Activated effector memory CD4-positive, alpha-beta T cell treated with anti-CD3 and anti-CD28 coated beads, Interleukin-2, amount 50 U/mL, for 16 hours (primary cell): ENCODE results near the gene TRMT61A.
A peak's percentile ranks its signal among the peaks of the same experiment; 100 is the strongest.
"Not testable (repeated sequence)": the region's sequence is repeated elsewhere in the genome, so short reads cannot be mapped to it uniquely, and the experiment has no call there.

Experiments
- DNase-seq: peaks from one replicate; pipeline ENCODE4 v3.0.0-alpha.2; 2020

The TRMT61A gene

DNA sequence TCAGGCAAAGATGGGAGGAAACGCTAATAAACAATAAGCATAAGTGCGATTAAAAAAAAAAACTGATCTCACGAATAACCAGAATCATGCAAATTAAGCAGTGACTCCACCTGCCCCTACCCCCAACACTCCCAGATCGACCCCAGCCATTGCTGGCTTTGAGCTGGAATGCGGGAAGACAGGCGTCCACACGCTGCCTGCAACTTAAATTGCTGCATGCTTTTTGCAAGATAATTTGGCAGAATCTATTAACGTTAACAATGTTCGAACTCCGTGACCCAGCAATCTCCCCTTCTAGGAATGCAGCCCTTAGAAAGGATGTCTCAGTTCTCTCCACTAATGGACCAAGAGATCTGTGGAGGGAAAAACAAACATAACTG is 5.4 kb upstream of the TRMT61A start:
- no peak for DNase-seq

DNA sequence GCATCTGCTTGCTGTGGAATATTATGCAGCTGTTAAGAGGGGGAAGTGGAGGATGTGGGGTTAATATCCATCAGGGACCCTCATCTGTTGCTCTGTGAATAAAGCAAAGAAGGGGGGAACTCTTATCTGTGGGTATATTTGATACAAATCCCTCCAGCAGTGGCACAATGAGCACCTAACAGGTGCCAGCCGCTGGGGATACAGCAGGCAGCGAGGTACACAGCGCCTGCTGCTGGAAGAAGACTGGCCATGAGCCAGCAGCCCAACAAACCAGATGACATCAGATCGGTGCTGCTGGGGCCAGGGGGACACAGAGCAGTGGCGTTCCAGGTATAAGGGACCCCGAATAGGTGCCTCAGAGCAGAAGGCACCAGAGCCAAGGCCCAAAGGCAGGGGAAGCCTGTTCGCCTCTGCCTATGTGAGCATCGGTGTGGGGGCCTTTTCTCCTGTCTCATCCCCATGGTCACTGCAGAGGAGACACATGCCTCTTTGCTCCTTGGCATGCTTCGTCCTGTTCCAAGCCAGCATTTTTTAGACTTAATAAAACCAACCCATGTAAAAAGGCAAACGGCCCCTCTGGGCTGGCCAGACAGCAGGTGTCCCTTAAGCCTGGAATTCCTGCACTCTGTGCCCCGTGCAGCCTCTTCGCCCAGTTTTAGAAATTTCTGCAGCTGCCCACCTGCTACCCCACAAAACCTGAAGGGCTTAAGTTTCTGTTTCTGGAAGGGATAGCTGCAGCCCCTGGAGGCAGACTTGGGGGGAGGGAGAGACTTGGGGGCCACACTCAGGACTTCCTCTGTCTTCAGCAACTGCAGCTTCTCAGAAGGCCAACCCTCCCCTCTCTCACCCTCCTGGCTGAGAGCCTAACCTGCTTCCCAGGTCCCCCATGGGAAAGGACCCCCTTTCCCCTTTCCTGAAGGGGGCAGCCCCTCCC is 4.7 kb upstream of the TRMT61A start:
- no peak for DNase-seq

DNA sequence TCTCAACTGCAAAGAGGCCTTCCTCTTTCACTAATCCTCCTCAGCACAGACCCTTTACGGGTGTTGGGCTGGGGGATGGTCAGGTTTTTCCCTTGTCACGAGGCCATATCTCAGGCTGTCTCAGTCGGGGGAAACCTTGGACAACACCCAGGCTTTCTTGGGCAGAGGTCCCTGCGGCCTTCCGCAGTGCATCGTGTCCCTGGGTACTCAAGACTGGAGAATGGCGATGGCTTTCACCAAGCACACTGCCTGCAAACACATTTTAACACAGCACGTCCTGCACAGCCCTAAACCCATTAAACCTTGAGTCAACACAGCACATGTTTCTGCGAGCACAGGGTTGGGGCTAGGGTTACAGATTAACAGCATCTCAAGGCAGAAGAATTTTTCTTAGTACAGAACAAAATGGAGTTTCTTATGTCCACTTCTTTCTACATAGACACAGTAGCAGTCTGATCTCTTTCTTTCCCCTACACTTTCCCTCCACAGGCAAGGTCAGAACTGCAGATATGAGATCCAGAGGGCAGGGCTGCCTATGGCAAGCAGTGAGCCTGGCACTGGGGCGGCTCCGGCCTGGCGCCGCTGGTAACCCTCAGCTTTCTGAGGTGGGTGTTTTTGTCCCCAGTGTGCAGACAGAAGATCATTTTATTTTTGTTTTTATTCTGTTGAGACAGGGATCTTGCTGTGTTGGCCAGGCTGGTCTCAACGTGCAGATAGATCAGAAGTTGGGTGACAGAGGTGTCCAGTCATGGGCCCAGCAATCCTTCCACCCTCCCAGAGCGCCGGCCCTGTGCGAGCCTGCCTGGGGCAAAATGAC is 3.4 kb upstream of the TRMT61A start:
- DNase-seq, result not testable (repeated sequence)

DNA sequence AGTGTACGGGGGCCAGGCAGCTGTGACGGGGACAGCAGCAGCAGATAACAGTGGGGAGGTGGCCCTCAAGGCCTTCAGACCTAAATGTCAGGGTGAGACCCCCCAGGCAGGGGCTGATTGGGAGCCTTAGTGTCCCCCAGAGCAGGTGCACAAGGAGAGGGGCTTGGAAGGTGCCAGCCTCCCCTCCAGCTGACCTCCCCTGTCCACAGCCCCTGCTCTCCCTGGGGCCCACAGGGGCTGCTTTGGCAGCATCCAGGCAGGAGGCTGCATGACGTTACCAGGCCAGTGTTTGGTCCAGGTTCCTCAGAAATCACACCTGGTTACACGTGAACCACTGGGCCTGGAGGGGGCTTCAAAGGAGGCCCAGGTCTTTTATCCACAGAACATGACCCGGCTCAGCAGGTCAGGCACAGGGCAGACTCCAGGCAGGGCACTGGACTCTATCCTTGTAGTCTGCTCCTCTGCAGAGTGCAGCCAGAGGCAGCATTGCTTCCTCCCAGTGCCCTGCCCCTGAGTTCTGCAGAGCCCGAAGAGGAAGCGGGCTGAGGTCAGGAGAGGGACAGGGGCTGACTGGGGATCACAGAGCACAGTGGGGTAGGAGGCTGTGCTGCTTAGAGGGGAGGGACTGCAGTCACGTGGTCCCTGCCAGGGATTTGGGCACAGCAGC is 2.6 kb upstream of the TRMT61A start:
- DNase-seq, result no peak

DNA sequence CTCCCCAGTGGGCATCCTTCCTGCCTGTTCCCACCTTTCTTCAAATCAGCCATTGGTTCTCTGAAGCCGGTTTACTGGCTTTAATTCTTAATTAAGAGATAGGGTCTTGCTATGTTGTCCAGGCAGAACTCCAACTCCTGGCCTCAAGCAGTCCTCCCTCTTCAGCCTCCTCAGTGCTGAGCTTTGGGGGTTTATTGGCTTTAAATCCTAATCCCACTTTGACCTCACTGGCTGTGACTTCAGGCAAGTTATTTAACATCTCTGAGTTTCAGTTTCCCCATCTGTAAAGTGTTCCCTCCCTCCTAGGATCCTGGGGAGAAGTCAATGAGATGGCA is 2.1 kb upstream of the TRMT61A start:
- DNase-seq, result no peak

DNA sequence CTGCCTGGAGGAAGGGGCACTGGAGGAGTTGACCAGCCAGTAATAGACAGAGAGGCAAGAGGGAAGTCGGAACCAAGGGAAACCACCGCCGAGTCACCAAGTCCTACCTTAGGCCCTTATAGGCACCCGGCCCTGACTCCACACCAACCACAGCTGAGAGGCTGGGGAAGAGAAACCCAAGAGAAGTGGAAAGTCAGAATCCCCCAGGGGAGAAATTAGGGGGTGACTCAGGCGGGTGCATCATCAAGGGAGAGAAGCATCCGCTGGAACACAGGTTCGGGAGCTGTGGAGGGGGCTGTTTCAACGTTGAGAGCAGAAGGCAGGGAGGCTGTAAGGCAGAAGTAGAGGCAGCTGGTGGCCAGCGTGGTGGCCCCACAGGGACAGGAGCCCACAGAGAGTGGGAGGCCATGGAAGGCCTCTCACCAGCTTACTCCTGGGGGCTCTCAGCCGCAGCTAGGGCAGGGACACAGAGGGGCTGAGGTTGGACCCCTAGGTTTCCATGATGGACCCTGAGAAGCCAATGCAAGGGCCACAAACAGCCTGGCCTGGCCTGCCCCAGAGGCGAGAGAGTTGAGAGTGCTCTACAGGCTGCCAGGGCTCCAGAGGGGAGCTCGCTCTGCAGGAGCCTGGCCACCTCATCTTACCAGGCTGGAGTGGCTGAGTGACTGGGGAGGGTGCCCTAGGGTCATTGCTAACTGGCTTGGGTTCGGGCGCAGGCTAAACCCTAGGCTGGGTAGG is 1.4 kb upstream of the TRMT61A start:
- DNase-seq, result peak; percentile 72

DNA sequence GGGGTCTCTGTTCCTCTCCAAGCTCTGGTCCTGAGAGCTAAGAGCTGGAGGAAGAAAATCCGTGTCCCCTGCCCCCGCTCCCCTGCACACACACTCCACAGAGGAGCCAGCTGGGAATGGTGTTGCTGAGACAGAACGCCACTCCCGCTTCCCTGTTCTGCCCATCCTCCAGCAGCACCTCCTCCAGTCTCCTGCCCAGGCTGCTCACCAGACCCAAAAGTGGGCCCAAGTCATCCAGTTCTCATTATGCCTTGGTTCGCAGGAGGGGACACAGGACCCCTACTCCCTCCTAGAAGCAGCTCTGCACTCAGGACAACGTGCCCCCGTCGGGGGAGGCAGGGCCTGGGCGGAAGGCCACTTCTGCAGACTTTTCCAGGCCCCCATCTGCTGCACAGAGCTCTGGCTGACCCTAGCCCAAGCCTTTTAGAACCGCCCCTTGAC is 830 bp upstream of the TRMT61A start:
- DNase-seq, result no peak

DNA sequence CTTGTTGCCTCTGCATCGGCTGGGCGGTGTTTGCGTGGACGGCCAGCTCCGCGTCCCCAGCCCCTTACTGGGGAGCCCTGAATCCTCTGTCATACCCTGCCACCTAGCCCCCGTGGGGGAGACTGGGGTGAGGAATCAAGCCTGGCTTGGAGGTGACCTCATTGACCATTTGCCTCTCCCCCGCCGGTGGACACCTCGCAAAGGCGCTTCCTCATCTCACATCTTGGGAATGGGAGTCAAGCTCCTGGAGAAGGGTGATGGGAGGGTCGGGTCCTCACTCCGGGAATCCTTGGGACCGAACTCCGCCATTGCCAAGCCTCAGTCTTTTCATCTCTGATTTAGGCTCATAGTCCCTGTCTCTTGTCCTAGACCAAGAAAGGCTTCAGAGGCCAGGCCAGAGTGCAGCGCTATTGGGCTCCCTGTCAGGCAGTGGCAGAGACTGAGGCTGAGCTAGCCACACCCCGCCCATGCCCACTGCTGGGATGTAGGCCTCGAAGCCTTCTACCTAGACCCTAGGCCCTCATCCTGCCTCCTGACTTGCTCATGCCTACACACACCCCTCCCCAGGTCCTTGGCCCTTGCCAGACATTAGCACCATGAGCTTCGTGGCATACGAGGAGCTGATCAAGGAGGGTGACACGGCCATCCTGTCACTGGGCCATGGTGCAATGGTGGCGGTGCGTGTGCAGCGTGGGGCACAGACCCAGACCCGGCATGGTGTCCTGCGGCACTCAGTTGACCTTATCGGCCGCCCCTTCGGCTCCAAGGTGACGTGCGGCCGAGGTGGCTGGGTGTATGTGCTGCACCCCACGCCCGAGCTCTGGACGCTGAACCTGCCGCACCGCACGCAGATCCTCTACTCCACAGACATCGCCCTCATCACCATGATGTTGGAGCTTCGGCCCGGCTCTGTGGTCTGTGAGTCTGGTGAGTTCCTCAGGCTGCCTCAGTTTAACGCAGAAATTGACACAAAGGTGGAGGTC is 678 bp downstream of the TRMT61A start:
- DNase-seq, result no peak

DNA sequence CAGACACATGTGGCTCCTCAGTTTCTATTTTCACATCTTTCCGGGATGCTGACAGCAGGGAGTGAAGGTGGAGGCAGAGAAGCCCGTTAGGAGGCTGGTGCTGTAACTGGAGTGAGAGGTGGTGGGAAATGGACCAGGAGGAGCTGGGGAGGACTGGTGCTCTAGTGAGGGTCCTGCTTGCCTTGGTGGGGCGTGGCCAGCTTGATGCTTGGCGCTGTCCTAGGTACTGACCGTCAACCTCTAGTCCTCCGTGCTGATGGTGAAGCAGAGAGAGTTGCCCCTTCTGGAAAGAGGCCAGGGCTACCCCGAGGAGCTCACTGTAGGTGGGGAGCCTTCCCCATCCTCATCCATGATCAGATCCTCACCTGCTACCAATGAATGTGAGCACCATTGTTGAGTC is 1.4 kb downstream of the TRMT61A start:
- DNase-seq, result no peak

DNA sequence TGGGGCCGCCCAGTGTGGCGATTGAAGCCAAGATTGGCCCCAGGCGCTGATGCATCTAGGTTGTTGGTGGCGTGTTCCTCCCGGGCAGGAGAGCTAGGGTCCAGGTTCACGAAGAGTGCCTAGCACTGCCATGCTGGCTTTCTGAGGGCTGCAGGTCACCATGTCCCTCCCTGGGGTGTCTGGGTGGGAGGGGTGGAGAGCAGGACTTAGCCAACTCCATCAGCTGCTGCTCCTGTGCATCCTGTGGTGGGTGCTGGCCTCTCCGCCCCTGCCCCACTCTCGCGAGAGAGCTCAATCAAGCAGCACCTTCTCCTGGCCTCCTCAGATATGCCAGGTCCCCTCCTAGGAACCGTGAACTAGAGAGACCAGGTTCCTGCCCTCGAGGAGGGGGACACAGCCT is 1.8 kb downstream of the TRMT61A start:
- DNase-seq, result no peak

DNA sequence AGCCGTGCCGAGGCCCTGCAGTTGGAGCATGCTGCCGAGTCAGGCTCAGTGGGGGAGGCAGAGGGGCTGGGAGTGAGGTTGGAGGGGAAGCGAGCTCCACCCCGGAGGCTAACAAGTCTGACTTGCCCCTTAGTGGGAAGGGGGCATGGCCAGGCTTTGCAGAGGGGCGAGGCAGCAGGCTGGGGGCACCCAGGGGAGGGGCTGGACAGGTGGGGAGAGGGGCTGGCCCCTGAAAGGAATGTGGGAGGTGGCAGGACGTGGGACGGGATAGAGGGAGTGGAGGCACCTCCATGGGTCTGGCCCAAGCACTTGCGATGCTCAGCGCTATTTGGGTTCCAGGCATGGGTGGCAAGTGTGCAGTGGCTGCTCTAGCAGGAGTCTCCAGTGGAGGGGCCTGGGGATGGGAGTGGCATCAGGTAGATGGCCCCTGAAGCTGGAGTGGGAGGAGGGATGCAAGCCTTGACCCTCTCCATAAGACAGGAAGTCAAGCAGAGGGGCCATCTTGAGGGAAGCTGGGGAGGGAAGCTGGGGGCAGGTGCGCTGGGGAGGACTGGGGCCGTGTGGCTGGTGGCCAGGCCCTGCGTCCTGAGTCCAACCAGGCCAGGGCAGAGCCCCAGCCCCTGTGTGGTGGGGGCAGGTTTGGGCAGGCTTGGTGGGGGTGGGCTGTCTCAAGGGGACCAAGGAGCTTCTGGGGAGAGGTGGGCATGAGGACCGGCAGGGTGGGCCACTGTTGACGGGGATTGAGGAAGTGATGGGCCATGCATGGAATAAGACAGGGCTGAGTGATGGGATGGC is 2.6 kb downstream of the TRMT61A start:
- no peak for DNase-seq

DNA sequence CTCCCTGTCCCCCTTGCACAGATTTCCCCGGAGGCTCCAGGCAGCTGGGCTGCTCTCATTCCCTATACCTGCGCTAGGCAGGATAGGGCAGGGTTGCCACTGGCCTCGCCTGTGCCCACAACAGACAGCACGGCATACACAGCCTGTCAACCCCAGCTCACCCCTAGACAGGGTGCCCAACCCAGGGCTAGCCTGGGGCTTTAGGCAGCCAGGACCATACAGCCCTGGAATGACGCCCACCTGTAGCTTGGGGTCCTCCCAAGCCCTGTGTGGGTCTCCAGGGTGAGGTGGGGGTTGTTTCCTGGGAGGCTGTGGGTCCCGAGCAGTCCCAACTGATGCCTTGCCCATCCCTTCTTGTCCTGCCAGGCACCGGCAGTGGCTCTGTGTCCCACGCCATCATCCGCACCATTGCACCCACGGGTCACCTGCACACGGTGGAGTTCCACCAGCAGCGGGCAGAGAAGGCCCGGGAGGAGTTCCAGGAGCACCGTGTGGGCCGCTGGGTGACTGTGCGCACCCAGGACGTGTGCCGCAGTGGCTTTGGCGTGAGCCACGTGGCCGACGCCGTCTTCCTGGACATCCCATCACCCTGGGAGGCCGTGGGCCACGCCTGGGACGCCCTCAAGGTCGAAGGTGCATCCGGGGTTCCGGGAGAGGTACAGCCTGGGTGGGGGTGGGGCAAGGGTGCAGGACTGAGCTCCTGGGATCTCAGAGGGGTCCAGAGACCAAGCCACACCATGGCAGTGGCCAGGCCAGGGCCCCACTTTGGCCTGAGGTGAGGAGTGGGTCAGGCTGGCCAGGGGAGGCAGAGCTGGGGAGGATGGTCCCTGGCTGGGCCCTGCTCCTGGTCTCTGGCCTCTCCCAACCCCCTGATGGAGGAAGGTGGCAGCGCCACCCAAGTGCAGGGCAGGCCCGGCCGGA is 3.5 kb downstream of the TRMT61A start:
- DNase-seq, result no peak

DNA sequence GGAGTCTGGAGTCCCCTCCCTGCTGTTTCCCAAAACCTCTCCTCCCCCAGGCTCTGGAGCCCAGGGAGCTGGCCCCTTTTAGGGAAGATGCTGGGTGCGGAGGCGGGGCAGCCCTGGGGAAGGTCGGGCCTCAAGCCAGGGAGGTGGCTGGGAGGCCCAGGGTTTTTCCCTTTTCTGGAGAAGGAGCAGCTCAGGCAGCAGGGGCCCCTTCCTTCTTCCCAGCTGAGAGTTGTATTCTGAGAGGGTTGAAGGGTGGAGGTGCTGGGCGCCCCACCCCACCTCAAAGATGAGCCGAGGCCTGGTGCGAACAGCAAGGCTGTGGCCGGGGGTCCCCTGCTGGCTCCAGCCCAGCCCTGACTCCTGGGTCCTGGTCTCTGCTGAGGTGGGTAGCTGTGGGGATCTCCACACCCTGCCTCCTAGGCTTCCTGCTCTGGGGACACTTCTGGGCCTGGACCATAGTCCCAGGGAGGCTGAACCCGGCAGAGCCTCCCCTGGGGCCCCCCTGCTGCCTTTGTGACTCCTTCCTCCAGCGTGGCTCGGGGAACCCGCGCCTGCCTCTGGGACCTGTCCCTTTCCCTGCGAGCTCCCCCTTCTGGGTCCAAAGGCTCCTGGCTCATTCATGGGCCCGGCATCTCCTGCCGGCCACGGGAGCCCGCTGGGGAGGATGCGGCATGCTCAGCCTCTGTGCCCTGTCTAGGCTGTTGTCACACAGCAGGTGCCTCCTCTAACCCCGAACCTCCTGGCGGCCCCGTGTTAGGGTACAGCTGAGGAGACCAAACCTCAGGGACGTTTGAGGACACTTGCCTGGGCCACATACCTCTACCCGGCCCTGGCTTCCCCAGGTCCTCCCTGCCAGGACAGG is 4.4 kb downstream of the TRMT61A start:
- DNase-seq, result no peak

DNA sequence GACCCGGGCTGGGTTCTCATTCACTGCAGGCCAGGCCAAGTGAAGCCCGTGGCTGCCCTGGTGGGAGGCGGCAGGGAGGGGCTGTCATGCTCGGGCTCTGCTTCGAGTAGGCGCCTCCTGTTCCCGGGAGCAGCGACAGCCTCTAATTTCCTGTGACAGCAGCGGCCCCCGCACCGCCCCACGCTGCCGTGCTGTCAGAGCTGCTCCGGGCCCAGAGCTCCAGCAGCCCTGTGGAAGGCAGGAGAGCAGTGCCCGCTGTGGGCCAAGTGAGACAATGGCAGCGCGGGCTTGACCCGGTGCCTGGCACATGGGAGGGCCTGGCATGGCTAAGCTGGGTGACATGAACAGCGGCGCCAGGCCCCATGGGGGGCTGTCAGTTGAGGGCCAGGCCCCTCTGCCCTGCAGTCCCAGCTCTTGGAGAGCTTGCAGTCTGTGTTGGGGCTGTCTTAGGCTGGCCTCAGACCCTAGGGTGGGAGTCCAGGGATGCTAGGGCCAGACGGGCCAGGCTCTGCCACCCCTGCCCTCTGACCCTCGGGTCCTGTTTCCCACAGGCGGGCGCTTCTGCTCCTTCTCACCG is 5.1 kb downstream of the TRMT61A start:
- DNase-seq, result no peak

DNA sequence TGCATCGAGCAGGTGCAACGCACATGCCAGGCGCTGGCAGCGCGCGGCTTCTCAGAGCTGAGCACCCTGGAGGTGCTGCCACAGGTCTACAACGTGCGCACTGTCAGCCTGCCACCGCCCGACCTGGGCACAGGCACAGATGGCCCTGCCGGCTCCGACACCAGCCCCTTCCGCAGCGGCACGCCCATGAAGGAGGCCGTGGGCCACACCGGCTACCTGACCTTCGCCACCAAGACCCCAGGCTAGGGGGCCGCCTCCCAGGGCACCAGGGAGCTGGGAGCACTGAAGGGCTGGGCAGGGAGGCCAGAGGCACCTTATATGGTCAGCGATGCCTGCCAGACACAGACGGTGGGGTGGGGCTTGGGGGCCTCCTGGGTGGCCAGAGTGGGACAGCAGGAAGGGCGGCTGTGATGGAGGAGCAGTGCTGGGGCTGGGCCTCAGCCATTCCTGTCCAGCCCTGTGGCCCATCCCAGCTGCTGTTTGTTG is 5.6 kb downstream of the TRMT61A start:
- DNase-seq, result no peak

DNA sequence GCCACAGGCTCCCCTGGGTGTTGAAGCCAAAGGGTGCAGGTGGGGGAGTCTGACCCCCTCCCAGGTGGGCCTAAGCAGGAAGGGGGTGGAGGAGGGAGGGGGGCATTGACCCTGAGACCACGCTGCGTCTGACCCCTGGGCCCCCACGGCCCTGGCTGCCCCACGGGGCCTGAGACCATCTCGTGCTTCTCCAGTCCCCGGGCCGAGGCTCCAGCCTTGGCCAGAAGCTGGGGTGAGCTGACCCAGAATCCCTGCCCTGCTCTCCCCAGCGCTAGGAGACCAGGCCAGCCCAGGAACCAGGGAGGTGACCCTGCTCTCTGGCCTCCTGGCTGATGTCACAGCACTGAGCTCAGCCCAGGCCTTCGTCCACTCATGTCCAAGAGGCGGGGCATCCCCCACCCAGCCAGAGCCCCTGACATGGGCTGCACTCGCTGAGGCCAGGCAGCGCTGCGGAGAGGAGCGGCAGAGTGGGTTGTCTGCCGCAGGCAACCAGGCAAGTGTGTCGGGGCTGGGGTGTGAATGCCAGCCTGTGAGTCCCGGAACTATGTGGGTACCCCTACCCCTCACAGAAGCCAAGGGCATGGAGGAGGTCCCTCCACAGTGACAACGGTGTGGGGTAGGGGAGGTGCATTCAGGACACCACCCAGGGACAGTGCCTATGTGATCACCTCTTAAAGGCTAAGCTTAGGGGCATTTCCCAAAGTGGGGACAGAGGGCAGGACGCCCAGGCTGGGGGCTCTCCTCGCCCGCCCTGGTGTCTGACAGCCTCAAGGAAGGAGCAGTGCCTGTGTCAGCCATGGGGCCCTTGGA is 6.3 kb downstream of the TRMT61A start:
- no peak for DNase-seq
